GM12875 (cell line): ENCODE measurements around the gene S1PR2.

ENCODE experiments used
- H3K4me3 ChIP-seq: one replicate; pipeline ENCODE4 v1.5.1; 2011; ENCODE audit warnings: low read depth, low read length, control low read depth
- TF ChIP-seq, protein P1 (sequence below): IDR thresholded peaks from 2 replicates; pipeline ENCODE4 v1.5.1; 2011; ENCODE audit warnings: low read depth, mild to moderate bottlenecking, control low read depth, inconsistent platforms, low read length, moderate library complexity, borderline replicate concordance; ENCODE audit not compliant: insufficient read depth

S1PR2 gene

GRCh38 chr19:10270616-10271394 lies 39.7 kb upstream of the S1PR2 start, which contains the start of gene ICAM1:
Gene ICAM1, plus strand, starts transcription at chr19:10271120. Its CDS starts 40 bp downstream, at chr19:10271160.
- peak within 1 kb of the TSS; percentile 81 for H3K4me3 ChIP-seq
- TF ChIP-seq, protein P1, sequence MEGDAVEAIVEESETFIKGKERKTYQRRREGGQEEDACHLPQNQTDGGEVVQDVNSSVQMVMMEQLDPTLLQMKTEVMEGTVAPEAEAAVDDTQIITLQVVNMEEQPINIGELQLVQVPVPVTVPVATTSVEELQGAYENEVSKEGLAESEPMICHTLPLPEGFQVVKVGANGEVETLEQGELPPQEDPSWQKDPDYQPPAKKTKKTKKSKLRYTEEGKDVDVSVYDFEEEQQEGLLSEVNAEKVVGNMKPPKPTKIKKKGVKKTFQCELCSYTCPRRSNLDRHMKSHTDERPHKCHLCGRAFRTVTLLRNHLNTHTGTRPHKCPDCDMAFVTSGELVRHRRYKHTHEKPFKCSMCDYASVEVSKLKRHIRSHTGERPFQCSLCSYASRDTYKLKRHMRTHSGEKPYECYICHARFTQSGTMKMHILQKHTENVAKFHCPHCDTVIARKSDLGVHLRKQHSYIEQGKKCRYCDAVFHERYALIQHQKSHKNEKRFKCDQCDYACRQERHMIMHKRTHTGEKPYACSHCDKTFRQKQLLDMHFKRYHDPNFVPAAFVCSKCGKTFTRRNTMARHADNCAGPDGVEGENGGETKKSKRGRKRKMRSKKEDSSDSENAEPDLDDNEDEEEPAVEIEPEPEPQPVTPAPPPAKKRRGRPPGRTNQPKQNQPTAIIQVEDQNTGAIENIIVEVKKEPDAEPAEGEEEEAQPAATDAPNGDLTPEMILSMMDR, result peak; percentile 29; the same call in 1 of the 2 replicates

DNA sequence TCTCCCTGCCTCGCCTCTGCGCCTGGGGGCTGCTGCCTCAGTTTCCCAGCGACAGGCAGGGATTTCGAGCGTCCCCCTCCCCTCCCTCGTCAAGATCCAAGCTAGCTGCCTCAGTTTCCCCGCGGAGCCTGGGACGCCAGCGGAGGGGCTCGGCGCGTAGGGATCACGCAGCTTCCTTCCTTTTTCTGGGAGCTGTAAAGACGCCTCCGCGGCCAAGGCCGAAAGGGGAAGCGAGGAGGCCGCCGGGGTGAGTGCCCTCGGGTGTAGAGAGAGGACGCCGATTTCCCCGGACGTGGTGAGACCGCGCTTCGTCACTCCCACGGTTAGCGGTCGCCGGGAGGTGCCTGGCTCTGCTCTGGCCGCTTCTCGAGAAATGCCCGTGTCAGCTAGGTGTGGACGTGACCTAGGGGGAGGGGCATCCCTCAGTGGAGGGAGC lies 39.1 kb upstream of the S1PR2 start:
- TF ChIP-seq, protein P1, result no peak
- peak overlapping the region; percentile 81 for H3K4me3 ChIP-seq

- TF ChIP-seq, protein P1, result peak; percentile 94
- H3K4me3 ChIP-seq, result peak overlapping the region; percentile 81
Measured at GRCh38 chr19:10269333-10270179, 38.4 kb upstream of the S1PR2 start.

GRCh38 chr19:10268071-10268470 lies 36.9 kb upstream of the S1PR2 start:
- H3K4me3 ChIP-seq, result no peak overlapping the region
- TF ChIP-seq, protein P1, result no peak

- H3K4me3 ChIP-seq, result no peak overlapping the region
- TF ChIP-seq, protein P1, result no peak
Measured at GRCh38 chr19:10266706-10267105, 35.6 kb upstream of the S1PR2 start.

DNA sequence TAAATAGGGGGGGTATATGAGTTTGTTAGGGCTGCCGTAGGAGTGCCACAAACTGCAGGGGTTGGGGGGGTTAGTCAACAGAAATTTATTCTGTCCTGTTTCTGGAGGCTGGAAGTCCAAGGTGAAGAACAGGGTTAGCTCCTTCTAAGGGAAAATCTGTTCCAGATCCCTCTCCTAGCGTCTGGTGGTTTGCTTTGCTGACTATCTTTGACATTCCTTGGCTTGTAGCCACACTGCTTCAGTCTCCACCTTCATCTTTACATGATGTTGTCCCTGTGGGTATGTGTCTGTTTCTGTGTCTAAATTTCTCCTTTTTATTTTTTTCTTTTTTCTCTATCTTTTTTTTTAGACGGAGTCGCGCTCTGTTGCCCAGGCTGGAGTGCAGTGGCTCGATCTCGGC lies 31.6 kb upstream of the S1PR2 start:
- TF ChIP-seq, protein P1, result no peak
- H3K4me3 ChIP-seq, result no peak overlapping the region
